Retinal pigment epithelial cell (primary cell): ENCODE results near the gene PLIN3.

Source experiments
- DNase-seq: peaks from one replicate; pipeline ENCODE4 v3.0.0-alpha.2; 2010; ENCODE audit warnings: low read depth
- H3K4me3 ChIP-seq: 2 replicates; pipeline ENCODE4 v1.5.1; 2011; ENCODE audit warnings: mild to moderate bottlenecking, low read length, control low read depth, moderate library complexity
- TF ChIP-seq, protein P1 (sequence below): conservative IDR thresholded peaks from 2 replicates; pipeline ENCODE4 v1.5.1; 2011; ENCODE audit warnings: low read depth, low read length, control low read depth, inconsistent platforms

Gene PLIN3

DNA sequence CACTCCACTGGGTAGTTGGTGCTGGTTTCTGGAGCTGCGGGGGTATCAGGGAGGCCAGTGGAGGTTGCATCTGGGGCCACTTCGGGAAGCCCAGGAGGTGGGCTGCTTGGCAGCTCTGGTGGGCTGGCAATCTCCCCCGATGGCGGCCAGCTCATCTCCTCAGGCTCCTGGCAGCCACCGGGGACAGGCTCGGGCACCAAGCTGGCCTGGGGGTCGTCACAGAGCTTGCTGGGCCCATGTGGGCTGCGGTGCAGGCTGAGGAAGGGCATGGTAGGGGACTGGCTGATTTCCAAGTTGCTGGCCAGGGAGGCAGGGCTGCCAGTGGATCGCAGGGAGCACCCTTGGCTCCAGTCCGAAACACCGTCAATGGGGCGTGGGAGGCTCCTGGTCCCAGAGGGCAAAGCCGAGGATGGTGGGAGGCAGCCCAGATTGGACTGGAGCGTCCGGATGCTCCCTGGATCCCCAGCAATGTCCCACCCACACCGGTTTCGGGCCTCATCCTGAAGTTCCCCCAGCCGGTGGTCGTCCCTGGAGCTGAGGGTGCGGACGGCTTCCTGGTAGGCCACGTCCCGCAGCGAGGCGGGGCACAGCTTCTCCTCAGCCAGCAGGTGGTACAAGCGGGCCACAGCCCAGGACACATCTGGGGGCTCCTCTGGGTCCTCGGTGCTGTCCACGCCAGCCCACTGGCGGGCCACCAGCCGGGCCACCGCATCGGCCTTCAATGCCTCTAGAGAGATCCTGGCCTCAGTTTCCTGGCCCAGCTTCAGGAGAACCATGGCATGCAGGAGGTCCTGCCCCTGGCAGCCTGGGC, 49.8 kb downstream of the PLIN3 start:
- TF ChIP-seq, protein P1, sequence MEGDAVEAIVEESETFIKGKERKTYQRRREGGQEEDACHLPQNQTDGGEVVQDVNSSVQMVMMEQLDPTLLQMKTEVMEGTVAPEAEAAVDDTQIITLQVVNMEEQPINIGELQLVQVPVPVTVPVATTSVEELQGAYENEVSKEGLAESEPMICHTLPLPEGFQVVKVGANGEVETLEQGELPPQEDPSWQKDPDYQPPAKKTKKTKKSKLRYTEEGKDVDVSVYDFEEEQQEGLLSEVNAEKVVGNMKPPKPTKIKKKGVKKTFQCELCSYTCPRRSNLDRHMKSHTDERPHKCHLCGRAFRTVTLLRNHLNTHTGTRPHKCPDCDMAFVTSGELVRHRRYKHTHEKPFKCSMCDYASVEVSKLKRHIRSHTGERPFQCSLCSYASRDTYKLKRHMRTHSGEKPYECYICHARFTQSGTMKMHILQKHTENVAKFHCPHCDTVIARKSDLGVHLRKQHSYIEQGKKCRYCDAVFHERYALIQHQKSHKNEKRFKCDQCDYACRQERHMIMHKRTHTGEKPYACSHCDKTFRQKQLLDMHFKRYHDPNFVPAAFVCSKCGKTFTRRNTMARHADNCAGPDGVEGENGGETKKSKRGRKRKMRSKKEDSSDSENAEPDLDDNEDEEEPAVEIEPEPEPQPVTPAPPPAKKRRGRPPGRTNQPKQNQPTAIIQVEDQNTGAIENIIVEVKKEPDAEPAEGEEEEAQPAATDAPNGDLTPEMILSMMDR: no peak
- no peak overlapping the region for H3K4me3 ChIP-seq
- no peak for DNase-seq

DNA sequence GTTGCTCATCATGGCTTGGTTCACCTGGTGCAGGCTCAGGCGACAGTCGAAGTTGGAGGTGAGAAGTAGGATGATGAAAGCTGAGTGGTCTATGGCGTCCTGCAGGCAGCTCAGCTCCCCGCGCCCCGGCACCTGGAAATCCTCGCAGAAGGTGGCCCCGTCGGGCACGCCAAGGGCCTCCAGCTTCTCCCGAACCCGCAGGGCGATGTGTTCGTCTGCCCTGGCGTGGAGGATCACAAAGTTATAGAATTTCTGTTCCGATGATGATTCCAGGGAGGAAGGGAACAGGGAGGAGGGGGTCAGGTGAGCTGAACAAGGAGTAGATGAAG, 50.6 kb downstream of the PLIN3 start:
- H3K4me3 ChIP-seq: no peak overlapping the region
- TF ChIP-seq, protein P1: no peak
- no peak for DNase-seq

DNA sequence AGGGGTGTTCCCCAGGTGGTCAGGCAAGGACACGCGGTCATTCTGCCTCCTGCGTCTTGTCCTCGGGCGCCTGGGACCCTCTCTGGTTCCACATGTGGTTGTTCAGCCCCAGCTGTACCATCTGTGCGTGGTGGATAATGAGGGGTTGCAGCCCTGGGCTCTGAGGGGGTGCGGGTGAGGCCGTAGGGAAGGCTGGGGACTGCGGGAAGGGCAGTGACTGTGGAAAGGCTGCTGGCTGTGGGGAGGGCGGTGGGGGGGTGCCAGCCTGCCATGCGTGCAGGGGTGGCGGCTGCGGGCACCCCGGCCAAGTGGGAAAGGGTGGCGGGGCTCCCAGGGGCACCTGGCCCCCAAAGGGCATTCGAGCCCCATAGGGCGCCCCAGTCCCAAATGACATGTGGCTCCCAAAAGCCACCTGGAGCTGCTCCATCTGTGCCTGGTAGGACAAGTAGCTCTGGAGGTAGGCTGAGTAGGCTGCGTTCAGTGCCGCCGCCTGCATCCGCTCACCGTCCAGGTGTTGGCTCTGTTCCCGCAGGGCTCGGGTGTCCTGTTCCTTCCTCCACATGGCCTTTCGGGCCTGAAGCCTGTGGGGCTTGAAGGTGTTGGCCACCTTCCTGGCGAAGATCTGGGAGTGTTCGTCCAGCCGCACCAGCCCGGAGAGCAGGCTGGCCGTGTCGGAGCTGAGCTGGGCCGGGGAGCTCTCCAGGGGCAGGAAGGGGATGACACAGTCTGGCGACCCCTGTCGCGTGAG, 51.1 kb downstream of the PLIN3 start:
- TF ChIP-seq, protein P1: no peak
- DNase-seq: no peak
- no peak overlapping the region for H3K4me3 ChIP-seq

DNA sequence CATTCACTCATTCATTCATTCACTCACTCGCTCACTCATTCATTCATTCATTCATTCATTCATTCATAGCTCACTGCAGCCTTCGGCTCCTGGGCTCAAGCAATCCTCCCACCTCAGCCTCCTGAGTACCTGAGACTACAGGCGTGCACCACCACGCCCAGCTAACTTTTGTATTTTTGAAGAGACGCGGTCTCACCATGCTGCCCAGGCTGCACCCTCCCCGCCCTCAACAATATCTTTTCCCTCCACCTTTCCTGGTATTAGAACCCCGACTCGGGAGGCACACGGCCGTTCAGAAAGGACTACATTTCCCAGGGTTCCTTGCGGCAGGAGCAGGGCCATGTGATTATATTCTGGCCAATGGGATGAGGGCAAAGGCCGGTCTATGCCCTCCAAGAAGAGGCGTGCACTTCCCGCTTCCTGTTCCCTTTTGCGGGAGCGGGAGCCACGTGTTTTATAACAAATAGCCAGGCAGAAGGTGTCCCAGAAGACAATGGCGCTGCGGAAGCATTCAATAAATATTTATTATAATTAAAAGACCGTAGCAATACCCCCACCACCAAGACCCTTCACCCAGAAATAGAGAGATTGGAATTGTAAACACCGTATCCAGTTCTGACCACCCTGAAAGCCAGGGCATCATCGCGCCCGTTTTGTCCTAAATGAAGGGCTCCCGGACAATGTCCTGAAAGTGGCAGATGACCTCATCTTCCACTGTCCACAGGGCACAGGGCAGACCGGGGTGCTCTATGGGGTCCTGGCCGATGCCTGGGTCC, 51.9 kb downstream of the PLIN3 start:
- TF ChIP-seq, protein P1: no peak
- H3K4me3 ChIP-seq: peak overlapping the region; percentile 33
- DNase-seq: peak; percentile 76

- TF ChIP-seq, protein P1: no peak
- DNase-seq: no peak
- H3K4me3 ChIP-seq: no peak overlapping the region
These were observed 52.6 kb downstream of the PLIN3 start for GRCh38 chr19:4814625-4815425.

GRCh38 chr19:4811328-4812131, 55.9 kb downstream of the PLIN3 start:
- H3K4me3 ChIP-seq: no peak overlapping the region
- no peak for DNase-seq
- TF ChIP-seq, protein P1: peak; percentile 88
